HepG2 (cell line): ENCODE data around the gene SLC34A3. TPM values are rescaled to one million over a fixed set of nuclear protein-coding genes. Genes with fewer than 3 reads are reported as not detected.

Source experiments
- ATF7-NPFF ChIP-seq: sonication (generic); formaldehyde crosslinking; IDR thresholded peaks from 2 replicates; pipeline ENCODE4 v1.8.1; 2023; ENCODE audit warnings: mild to moderate bottlenecking, low read depth, missing genetic modification reagents, moderate library complexity
- CREM ChIP-seq, 2 experiments: sonication (generic) in 1 of 2; formaldehyde crosslinking in 1 of 2; IDR thresholded peaks; 2 replicates each; pipeline versions ENCODE4 v1.4.0 to v1.6.1; 2016 to 2020; ENCODE audit warnings: antibody characterized with exemption in 1 of 2, mild to moderate bottlenecking in 1 of 2, missing genetic modification reagents in 1 of 2
- EP300 ChIP-seq, 3 experiments: sonication (generic) in 1 of 3; formaldehyde crosslinking in 1 of 3; IDR thresholded peaks; 2 replicates each; pipeline versions ENCODE4 v1.5.1 to v1.6.1; 2011 to 2020; ENCODE audit warnings: low read depth in 2 of 3, low read length in 2 of 3, borderline replicate concordance in 1 of 3, improper control_type of control experiment in 1 of 3, mild to moderate bottlenecking in 1 of 3, missing genetic modification reagents in 1 of 3, moderate library complexity in 1 of 3
- HNRNPH1 ChIP-seq: fragments of 200-400 bp; formaldehyde crosslinking; optimal IDR thresholded peaks from 2 replicates; pipeline ENCODE3; 2017; ENCODE audit warnings: mild to moderate bottlenecking, low read depth, low read length
- MED13 ChIP-seq: sonication (generic); formaldehyde crosslinking; IDR thresholded peaks from 2 replicates; pipeline ENCODE4 v1.5.0; 2020; ENCODE audit warnings: missing genetic modification reagents
- PAWR ChIP-seq: sonication (generic); formaldehyde crosslinking; IDR thresholded peaks from 2 replicates; pipeline ENCODE4 v1.4.0; 2020; ENCODE audit warnings: missing genetic modification reagents, mild to moderate bottlenecking, borderline replicate concordance
- POLR2AphosphoS5 ChIP-seq: IDR thresholded peaks from 2 replicates; pipeline ENCODE4 v1.6.1; 2012; ENCODE audit warnings: low read depth, low read length
- SOX6 ChIP-seq, 2 experiments: fragments of 450-650 bp in 1 of 2; sonication (generic) in 1 of 2; formaldehyde crosslinking in 1 of 2; IDR thresholded peaks; 2 replicates each; pipeline versions ENCODE4 v1.4.0 to v1.6.1; 2017 to 2020; ENCODE audit warnings: antibody characterized with exemption in 1 of 2, mild to moderate bottlenecking in 1 of 2, missing genetic modification reagents in 1 of 2
- SRY ChIP-seq: sonication (generic); formaldehyde crosslinking; IDR thresholded peaks from 2 replicates; pipeline ENCODE4 v1.8.0; 2022; ENCODE audit warnings: mild to moderate bottlenecking, missing genetic modification reagents
- SSRP1 ChIP-seq: IDR thresholded peaks from 2 replicates; pipeline ENCODE4 v1.6.1; 2016; ENCODE audit warnings: control low read depth
- SYNCRIP ChIP-seq: fragments of 200-400 bp; formaldehyde crosslinking; IDR thresholded peaks from 2 replicates; pipeline ENCODE4 v1.6.1; 2018; ENCODE audit warnings: mild to moderate bottlenecking, low read depth, low read length; ENCODE audit not compliant: insufficient read depth
- ZBTB7B ChIP-seq: sonication (generic); formaldehyde crosslinking; IDR thresholded peaks from 2 replicates; pipeline ENCODE4 v1.4.0; 2020; ENCODE audit warnings: missing genetic modification reagents
- ZIK1 ChIP-seq: sonication (generic); formaldehyde crosslinking; IDR thresholded peaks from 2 replicates; pipeline ENCODE4 v1.5.0; 2020; ENCODE audit warnings: mild to moderate bottlenecking, low read depth, missing genetic modification reagents, borderline replicate concordance
- ZNF143 ChIP-seq: sonication (generic); formaldehyde crosslinking; IDR thresholded peaks from 2 replicates; pipeline ENCODE4 v1.4.0; 2020; ENCODE audit warnings: missing genetic modification reagents
- ZNF224 ChIP-seq: sonication (generic); formaldehyde crosslinking; IDR thresholded peaks from 2 replicates; pipeline ENCODE4 v1.5.0; 2020; ENCODE audit warnings: mild to moderate bottlenecking, missing genetic modification reagents
- ZNF225 ChIP-seq: sonication (generic); formaldehyde crosslinking; IDR thresholded peaks from 2 replicates; pipeline ENCODE4 v1.4.0; 2020; ENCODE audit warnings: mild to moderate bottlenecking, missing genetic modification reagents
- ZNF44 ChIP-seq: sonication (generic); formaldehyde crosslinking; IDR thresholded peaks from 2 replicates; pipeline ENCODE4 v1.5.1; 2020; ENCODE audit warnings: mild to moderate bottlenecking, missing genetic modification reagents
- ZNF441 ChIP-seq: sonication (generic); formaldehyde crosslinking; IDR thresholded peaks from 2 replicates; pipeline ENCODE4 v1.7.0; 2021; ENCODE audit warnings: missing genetic modification reagents, borderline replicate concordance
- ZNF713 ChIP-seq: sonication (generic); formaldehyde crosslinking; IDR thresholded peaks from 2 replicates; pipeline ENCODE4 v1.4.0; 2020; ENCODE audit warnings: mild to moderate bottlenecking, missing genetic modification reagents
- ZZZ3 ChIP-seq: sonication (generic); formaldehyde crosslinking; IDR thresholded peaks from 2 replicates; pipeline ENCODE4 v1.4.0; 2020; ENCODE audit warnings: missing genetic modification reagents, mild to moderate bottlenecking, borderline replicate concordance
- polyA plus RNA-seq, 8 experiments: library from polyadenylated mRNA; depleted of rRNA in 3 of 8; stranded (reverse) in 7 of 8; unstranded in 1 of 8; fragments of >200 nt; fragmentation: Illumina TruSeq in 4 of 8; extraction: Trizol in 4 of 8; gene quantifications; 2 replicates each; pipeline versions ENCODE4 v1.2.1 to v1.2.3, GENCODE V29; 2011 to 2016; ENCODE audit warnings: low read depth in 4 of 8, missing spikeins in 1 of 8, mixed read lengths in 1 of 8; ENCODE audit not compliant: insufficient read depth in 1 of 8
- total RNA-seq, 5 experiments: library from RNA; depleted of rRNA; stranded (reverse); fragments of >200 nt; fragmentation: Illumina TruSeq; extraction: Trizol; gene quantifications; 2 replicates each; pipeline ENCODE4 v1.2.3, GENCODE V29; 2016; ENCODE audit warnings: low read depth in 1 of 5
- TF ChIP-seq, protein P1 (sequence below), 2 experiments: fragments of 450-650 bp in 1 of 2; sonication (generic) in 1 of 2; formaldehyde crosslinking; IDR thresholded peaks; 2 replicates each; pipeline versions ENCODE4 v1.5.0 to v1.8.0; 2020 to 2022; ENCODE audit warnings: mild to moderate bottlenecking in 1 of 2, missing genetic modification reagents in 1 of 2
- TF ChIP-seq, protein P2 (sequence below): sonication (generic); formaldehyde crosslinking; IDR thresholded peaks from 2 replicates; pipeline ENCODE4 v1.5.1; 2020; ENCODE audit warnings: missing genetic modification reagents, mild to moderate bottlenecking, borderline replicate concordance
- TF ChIP-seq, protein P3 (sequence below): IDR thresholded peaks from 2 replicates; pipeline ENCODE4 v1.6.1; 2016; ENCODE audit warnings: mild to moderate bottlenecking, missing biosample characterization, missing genetic modification reagents

SLC34A3 gene
- total and polyA plus RNA-seq, 2 of the 13 experiments (the other 11 are each of a cell fraction or from before 2014, with no cell fraction given), result 0.07 to 1.0 TPM

DNA sequence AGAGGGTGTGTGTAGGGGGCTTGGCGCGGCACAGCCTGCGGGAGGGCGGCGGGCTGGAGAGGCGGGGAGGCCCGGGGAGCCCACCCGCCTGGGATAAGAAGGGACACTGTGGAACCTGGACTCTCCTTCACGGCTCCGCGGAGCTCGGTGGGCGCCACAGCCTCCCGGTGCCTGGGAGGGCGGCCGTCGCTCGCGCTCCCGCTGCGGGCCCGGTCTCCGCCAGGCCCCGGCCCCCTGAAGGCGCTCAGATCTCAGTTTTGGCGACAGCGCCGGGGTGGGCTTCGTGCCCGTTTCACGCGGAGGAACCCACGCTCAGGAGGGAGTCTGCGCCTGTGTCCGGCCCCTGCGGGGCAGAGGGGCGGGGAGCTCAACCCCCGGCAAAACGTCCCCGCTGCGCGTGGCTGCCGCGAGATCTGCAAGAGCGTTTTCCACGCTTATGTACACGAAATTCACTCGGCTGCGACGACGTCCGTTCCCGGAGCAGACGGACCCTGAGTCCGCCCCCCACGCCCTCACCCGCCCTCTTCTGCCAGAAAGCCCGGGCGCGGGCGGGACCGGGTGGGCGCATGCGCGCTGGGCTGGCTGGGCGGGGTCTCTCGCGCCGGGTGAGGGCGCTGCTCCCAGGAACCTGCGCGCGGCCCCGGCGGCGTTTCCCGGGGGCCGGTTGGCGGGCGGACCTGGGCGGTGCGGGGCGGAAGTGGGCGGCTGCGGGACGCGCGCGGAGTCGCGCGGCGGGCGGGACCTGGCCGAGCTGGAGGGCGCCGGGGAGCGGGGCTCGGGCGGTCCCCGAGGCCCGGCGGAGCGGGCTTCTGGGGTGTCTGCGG, 24.1 kb downstream of the SLC34A3 start, which contains the start of gene NELFB (continued):
- TF ChIP-seq, protein P1, sequence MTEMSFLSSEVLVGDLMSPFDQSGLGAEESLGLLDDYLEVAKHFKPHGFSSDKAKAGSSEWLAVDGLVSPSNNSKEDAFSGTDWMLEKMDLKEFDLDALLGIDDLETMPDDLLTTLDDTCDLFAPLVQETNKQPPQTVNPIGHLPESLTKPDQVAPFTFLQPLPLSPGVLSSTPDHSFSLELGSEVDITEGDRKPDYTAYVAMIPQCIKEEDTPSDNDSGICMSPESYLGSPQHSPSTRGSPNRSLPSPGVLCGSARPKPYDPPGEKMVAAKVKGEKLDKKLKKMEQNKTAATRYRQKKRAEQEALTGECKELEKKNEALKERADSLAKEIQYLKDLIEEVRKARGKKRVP (CRISPR knock-in tag; IDR thresholded peaks at IDR 0.05), result peak in 1 of 2 experiments; percentile 60; a peak in 1 of 4 replicates
- TF ChIP-seq ZNF224 (CRISPR knock-in tag) (0 out of 2 replicates have a peak, but pooled peaks have one; percentile 75), HNRNPH1 (peak; percentile 94), PAWR (CRISPR knock-in tag) (no peak), SYNCRIP (no peak), ZNF441 (CRISPR knock-in tag) (no peak; the same call in 1 of the 2 replicates), ZBTB7B (peak; percentile 46; the same call in 1 of the 2 replicates), ZIK1 (CRISPR knock-in tag) (peak; percentile 61; the same call in 1 of the 2 replicates), ZNF44 (CRISPR knock-in tag) (no peak), SRY (CRISPR knock-in tag) (peak; percentile 80), ZZZ3 (no peak), CREM (IDR thresholded peaks at IDR 0.05) (no peak), CREM (CRISPR knock-in tag; IDR thresholded peaks at IDR 0.05) (no peak), SSRP1 (CRISPR knock-in tag) (no peak), ZNF143 (CRISPR knock-in tag) (peak; percentile 27; the same call in 1 of the 2 replicates), ZNF225 (no peak), ZNF713 (CRISPR knock-in tag) (peak; percentile 36; the same call in 1 of the 2 replicates), ATF7-NPFF (CRISPR knock-in tag) (peak; percentile 72; the same call in 1 of the 2 replicates), SOX6 (IDR thresholded peaks at IDR 0.05) (no peak), SOX6 (CRISPR knock-in tag; IDR thresholded peaks at IDR 0.05) (no peak), MED13 (CRISPR knock-in tag) (no peak; the same call in 1 of the 2 replicates), EP300 (IDR thresholded peaks at IDR 0.05; ENCODE audit: low read depth in 2 of 2, low read length in 2 of 2) (no peak), EP300 (CRISPR knock-in tag; IDR thresholded peaks at IDR 0.05; ENCODE audit: borderline replicate concordance) (no peak), POLR2AphosphoS5 (peak; percentile 88)
- TF ChIP-seq, protein P2, sequence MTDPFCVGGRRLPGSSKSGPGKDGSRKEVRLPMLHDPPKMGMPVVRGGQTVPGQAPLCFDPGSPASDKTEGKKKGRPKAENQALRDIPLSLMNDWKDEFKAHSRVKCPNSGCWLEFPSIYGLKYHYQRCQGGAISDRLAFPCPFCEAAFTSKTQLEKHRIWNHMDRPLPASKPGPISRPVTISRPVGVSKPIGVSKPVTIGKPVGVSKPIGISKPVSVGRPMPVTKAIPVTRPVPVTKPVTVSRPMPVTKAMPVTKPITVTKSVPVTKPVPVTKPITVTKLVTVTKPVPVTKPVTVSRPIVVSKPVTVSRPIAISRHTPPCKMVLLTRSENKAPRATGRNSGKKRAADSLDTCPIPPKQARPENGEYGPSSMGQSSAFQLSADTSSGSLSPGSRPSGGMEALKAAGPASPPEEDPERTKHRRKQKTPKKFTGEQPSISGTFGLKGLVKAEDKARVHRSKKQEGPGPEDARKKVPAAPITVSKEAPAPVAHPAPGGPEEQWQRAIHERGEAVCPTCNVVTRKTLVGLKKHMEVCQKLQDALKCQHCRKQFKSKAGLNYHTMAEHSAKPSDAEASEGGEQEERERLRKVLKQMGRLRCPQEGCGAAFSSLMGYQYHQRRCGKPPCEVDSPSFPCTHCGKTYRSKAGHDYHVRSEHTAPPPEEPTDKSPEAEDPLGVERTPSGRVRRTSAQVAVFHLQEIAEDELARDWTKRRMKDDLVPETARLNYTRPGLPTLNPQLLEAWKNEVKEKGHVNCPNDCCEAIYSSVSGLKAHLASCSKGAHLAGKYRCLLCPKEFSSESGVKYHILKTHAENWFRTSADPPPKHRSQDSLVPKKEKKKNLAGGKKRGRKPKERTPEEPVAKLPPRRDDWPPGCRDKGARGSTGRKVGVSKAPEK (CRISPR knock-in tag), result no peak
- TF ChIP-seq, protein P3, sequence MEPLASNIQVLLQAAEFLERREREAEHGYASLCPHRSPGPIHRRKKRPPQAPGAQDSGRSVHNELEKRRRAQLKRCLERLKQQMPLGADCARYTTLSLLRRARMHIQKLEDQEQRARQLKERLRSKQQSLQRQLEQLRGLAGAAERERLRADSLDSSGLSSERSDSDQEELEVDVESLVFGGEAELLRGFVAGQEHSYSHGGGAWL, result peak; percentile 33; the same call in 1 of the 2 replicates
